Tibial nerve (tissue), 4 donors: ENCODE measurements around the gene TEX22.

Experiments used
- CTCF ChIP-seq, 5 experiments: fragments of 200-600 bp in 3 of 5; fragments of 450-650 bp in 2 of 5; sonication (generic) in 3 of 5; IDR thresholded peaks; one replicate each; pipeline ENCODE4 v1.5.1; 2016 to 2019; ENCODE audit warnings: antibody characterized with exemption in 5 of 5, mild to moderate bottlenecking in 3 of 5, moderate library complexity in 2 of 5
- EP300 ChIP-seq, 2 donors: sonication (generic); formaldehyde crosslinking; IDR thresholded peaks; one replicate each; pipeline ENCODE4 v1.6.1; 2017; ENCODE audit warnings: antibody characterized with exemption in 2 of 2, mild to moderate bottlenecking in 1 of 2
- POLR2A ChIP-seq, 2 donors: fragments of 450-650 bp; IDR thresholded peaks; one replicate each; pipeline ENCODE4 v1.6.1; 2017; ENCODE audit warnings: antibody characterized with exemption in 2 of 2, mild to moderate bottlenecking in 2 of 2, moderate library complexity in 2 of 2

GRCh38 chr14:105385698-105386365 is 12.5 kb upstream of the TEX22 start:
- no peak for TF ChIP-seq POLR2A (IDR thresholded peaks at IDR 0.05)
- TF ChIP-seq EP300 (IDR thresholded peaks at IDR 0.05): no peak
- TF ChIP-seq CTCF (IDR thresholded peaks at IDR 0.05): no peak
